ENCODE measurements around the gene MALAT1. TPM values are rescaled to one million over a fixed set of nuclear protein-coding genes. Genes with fewer than 3 reads are reported as not detected.
A peak's percentile ranks its signal among the peaks of the same experiment; 100 is the strongest.
"Not testable (repeated sequence)": the region's sequence is repeated elsewhere in the genome, so short reads cannot be mapped to it uniquely, and the experiment has no call there.

The MALAT1 gene
- over 10,000 TPM; 32,911 to 36,726 (median 33,502) TPM for total RNA-seq
- 24,471 TPM for total RNA-seq (2013)

DNA sequence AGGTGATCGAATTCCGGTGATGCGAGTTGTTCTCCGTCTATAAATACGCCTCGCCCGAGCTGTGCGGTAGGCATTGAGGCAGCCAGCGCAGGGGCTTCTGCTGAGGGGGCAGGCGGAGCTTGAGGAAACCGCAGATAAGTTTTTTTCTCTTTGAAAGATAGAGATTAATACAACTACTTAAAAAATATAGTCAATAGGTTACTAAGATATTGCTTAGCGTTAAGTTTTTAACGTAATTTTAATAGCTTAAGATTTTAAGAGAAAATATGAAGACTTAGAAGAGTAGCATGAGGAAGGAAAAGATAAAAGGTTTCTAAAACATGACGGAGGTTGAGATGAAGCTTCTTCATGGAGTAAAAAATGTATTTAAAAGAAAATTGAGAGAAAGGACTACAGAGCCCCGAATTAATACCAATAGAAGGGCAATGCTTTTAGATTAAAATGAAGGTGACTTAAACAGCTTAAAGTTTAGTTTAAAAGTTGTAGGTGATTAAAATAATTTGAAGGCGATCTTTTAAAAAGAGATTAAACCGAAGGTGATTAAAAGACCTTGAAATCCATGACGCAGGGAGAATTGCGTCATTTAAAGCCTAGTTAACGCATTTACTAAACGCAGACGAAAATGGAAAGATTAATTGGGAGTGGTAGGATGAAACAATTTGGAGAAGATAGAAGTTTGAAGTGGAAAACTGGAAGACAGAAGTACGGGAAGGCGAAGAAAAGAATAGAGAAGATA lies at the start of gene MALAT1:
Gene MALAT1 (plus strand): TSS at position 69 of the 736 bp plus-strand sequence.
- Mint-ChIP-seq H3K27me3 (ENCODE audit: low read depth in 2 of 2) (no peaks in the 10 kb centered on the region), H3K9me3 (no peaks in the 10 kb centered on the region), H3K27ac (no peak within 1 kb of the TSS), H3K4me3 (no peak within 1 kb of the TSS), H3K36me3 (no peaks in the 10 kb centered on the region), H3K4me1 (peaks cover 26 to 29% of the 10 kb centered on the region in 2 donors)
- intact Hi-C loops (cut with micrococcal nuclease) = loop anchor here (1.0 kb wide), 1 partner anchor 74 kb away; no protein-coding TSS in a partner anchor
- H3K27me3 ChIP-seq (ENCODE audit: control insufficient read depth, insufficient read depth, low read length) = no peaks in the 10 kb centered on the region
- peaks cover 35% of the 10 kb centered on the region for H3K36me3 ChIP-seq (ENCODE audit: control insufficient read depth, insufficient read depth, low read length)
- H3K4me1 ChIP-seq (ENCODE audit: control insufficient read depth, insufficient read depth, low read length) = peaks cover 26% of the 10 kb centered on the region
- H3K9me3 ChIP-seq (ENCODE audit: control insufficient read depth, insufficient read depth, low read length) = no peaks in the 10 kb centered on the region
- DNase-seq (peak; percentile 97 to 98), ATAC-seq (peak; percentile 20 to 51 (median 33))
- 0% methylated on average over 21 of the region's 24 CpGs for WGBS (ENCODE audit: insufficient coverage)
- peak within 1 kb of the TSS; percentile 96 for H3K27ac ChIP-seq (ENCODE audit: low read length)
- TF ChIP-seq, protein P1, sequence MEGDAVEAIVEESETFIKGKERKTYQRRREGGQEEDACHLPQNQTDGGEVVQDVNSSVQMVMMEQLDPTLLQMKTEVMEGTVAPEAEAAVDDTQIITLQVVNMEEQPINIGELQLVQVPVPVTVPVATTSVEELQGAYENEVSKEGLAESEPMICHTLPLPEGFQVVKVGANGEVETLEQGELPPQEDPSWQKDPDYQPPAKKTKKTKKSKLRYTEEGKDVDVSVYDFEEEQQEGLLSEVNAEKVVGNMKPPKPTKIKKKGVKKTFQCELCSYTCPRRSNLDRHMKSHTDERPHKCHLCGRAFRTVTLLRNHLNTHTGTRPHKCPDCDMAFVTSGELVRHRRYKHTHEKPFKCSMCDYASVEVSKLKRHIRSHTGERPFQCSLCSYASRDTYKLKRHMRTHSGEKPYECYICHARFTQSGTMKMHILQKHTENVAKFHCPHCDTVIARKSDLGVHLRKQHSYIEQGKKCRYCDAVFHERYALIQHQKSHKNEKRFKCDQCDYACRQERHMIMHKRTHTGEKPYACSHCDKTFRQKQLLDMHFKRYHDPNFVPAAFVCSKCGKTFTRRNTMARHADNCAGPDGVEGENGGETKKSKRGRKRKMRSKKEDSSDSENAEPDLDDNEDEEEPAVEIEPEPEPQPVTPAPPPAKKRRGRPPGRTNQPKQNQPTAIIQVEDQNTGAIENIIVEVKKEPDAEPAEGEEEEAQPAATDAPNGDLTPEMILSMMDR (IDR thresholded peaks at IDR 0.05) = no peak
- peak within 1 kb of the TSS; percentile 75 for H3K4me3 ChIP-seq (ENCODE audit: low read length)

DNA sequence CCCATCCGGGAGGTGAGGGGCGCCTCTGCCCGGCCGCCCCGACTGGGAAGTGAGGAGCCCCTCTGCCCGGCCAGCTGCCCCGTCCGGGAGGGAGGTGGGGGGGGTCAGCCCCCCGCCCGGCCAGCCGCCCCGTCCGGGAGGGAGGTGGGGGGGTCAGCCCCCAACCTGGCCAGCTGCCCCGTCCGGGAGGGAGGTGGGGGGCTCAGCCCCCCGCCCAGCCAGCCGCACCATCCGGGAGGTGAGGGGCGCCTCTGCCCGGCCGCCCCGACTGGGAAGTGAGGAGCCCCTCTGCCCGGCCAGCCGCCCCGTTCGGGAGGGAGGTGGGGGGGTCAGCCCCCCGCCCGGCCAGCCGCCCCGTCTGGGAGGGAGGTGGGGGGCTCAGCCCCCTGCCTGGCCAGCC lies 47.5 kb upstream of the MALAT1 start:
- H3K4me3 ChIP-seq (ENCODE audit: low read length); DNase-seq; H3K9me3 ChIP-seq (ENCODE audit: control insufficient read depth, insufficient read depth, low read length); H3K27me3 ChIP-seq (ENCODE audit: control insufficient read depth, insufficient read depth, low read length); H3K9me3 Mint-ChIP-seq; ATAC-seq; H3K36me3 ChIP-seq (ENCODE audit: control insufficient read depth, insufficient read depth, low read length); H3K27ac ChIP-seq (ENCODE audit: low read length); H3K27me3 Mint-ChIP-seq (ENCODE audit: low read depth in 2 of 2); H3K36me3 Mint-ChIP-seq; H3K4me3 Mint-ChIP-seq; intact Hi-C loops (cut with micrococcal nuclease); H3K27ac Mint-ChIP-seq: not testable (repeated sequence)
- peaks cover 12 to 24% of the 10 kb centered on the region in 2 donors for H3K4me1 Mint-ChIP-seq
- H3K4me1 ChIP-seq (ENCODE audit: control insufficient read depth, insufficient read depth, low read length) = peaks cover 18% of the 10 kb centered on the region
- WGBS (ENCODE audit: insufficient coverage) = 100% methylated on average over 4 of the region's 30 CpGs

- WGBS (ENCODE audit: insufficient coverage) = 100% methylated on average over 1 of the region's 3 CpGs
- H3K4me3 ChIP-seq (ENCODE audit: low read length); H3K9me3 Mint-ChIP-seq; H3K27ac ChIP-seq (ENCODE audit: low read length); intact Hi-C loops (cut with micrococcal nuclease); H3K27ac Mint-ChIP-seq; ATAC-seq; H3K4me3 Mint-ChIP-seq; H3K9me3 ChIP-seq (ENCODE audit: control insufficient read depth, insufficient read depth, low read length); H3K27me3 ChIP-seq (ENCODE audit: control insufficient read depth, insufficient read depth, low read length); DNase-seq; H3K36me3 ChIP-seq (ENCODE audit: control insufficient read depth, insufficient read depth, low read length); H3K27me3 Mint-ChIP-seq (ENCODE audit: low read depth in 2 of 2); H3K36me3 Mint-ChIP-seq: not testable (repeated sequence)
- H3K4me1 Mint-ChIP-seq = peaks cover 11 to 21% of the 10 kb centered on the region in 2 donors
- H3K4me1 ChIP-seq (ENCODE audit: control insufficient read depth, insufficient read depth, low read length) = peaks cover 18% of the 10 kb centered on the region
Measured at GRCh38 chr11:65452259-65452658, 46.6 kb upstream of the MALAT1 start.

GRCh38 chr11:65452806-65453490 lies 45.9 kb upstream of the MALAT1 start:
- Histone ChIP-seq H3K27me3 (ENCODE audit: control insufficient read depth, insufficient read depth, low read length) (no peaks in the 10 kb centered on the region), H3K9me3 (ENCODE audit: control insufficient read depth, insufficient read depth, low read length) (no peaks in the 10 kb centered on the region), H3K36me3 (ENCODE audit: control insufficient read depth, insufficient read depth, low read length) (no peaks in the 10 kb centered on the region), H3K27ac (ENCODE audit: low read length) (no peak overlapping the region), H3K4me1 (ENCODE audit: control insufficient read depth, insufficient read depth, low read length) (peaks cover 18% of the 10 kb centered on the region), H3K4me3 (ENCODE audit: low read length) (no peak overlapping the region)
- intact Hi-C loops (cut with micrococcal nuclease) = no loop called here
- 92% methylated on average over 7 of the region's 8 CpGs for WGBS (ENCODE audit: insufficient coverage)
- ATAC-seq (no peak), DNase-seq (no peak)
- Mint-ChIP-seq H3K27me3 (ENCODE audit: low read depth in 2 of 2) (no peaks in the 10 kb centered on the region), H3K4me1 (peaks cover 11 to 21% of the 10 kb centered on the region in 2 donors), H3K4me3 (no peak overlapping the region), H3K9me3 (no peaks in the 10 kb centered on the region), H3K36me3 (no peaks in the 10 kb centered on the region), H3K27ac (no peak overlapping the region)
- TF ChIP-seq, protein P1 (IDR thresholded peaks at IDR 0.05) = no peak

Measured in natural killer cell (primary cell).